H1 (cell line): ENCODE data around the gene RNF123. TPM values are rescaled to one million over a fixed set of nuclear protein-coding genes. Genes with fewer than 3 reads are reported as not detected.

ENCODE experiments used
- ASH2L ChIP-seq: fragments of 200-600, 300-600 bp; sonication (generic); IDR thresholded peaks from one replicate; pipeline ENCODE4 v1.7.1; 2017; ENCODE audit warnings: low read length
- BRCA1 ChIP-seq: IDR thresholded peaks from 2 replicates; pipeline ENCODE4 v1.6.1; 2012; ENCODE audit warnings: low read depth, low read length, improper control_type of control experiment
- EZH2 ChIP-seq: fragments of 200-600 bp; sonication (generic); IDR thresholded peaks from 2 replicates; pipeline ENCODE4 v1.7.1; 2012; ENCODE audit warnings: low read depth, mild to moderate bottlenecking, moderate library complexity, low read length, inconsistent platforms; ENCODE audit not compliant: severe bottlenecking
- GTF2F1 ChIP-seq: IDR thresholded peaks from 2 replicates; pipeline ENCODE4 v1.6.1; 2012; ENCODE audit warnings: low read depth, low read length, improper control_type of control experiment, borderline replicate concordance
- HDAC2 ChIP-seq, 2 experiments: fragments of 300-600 bp in 1 of 2; sonication (generic) in 1 of 2; IDR thresholded peaks; 2 replicates each; pipeline ENCODE4 v1.6.1; 2011 to 2012; ENCODE audit warnings: low read depth in 2 of 2, low read length in 2 of 2, mild to moderate bottlenecking in 2 of 2, moderate library complexity in 2 of 2, borderline replicate concordance in 1 of 2, inconsistent platforms in 1 of 2
- POLR2A ChIP-seq, 2 experiments: IDR thresholded peaks; 1 replicate in 1 of 2; 2 replicates in 1 of 2; pipeline ENCODE4 v1.6.1; 2011; ENCODE audit warnings: low read depth in 2 of 2, low read length in 2 of 2, mild to moderate bottlenecking in 2 of 2; ENCODE audit errors: control extremely low read depth in 1 of 2
- RBBP5 ChIP-seq: IDR thresholded peaks from 2 replicates; pipeline ENCODE4 v1.7.1; 2012; ENCODE audit warnings: low read depth, mild to moderate bottlenecking, inconsistent platforms, low read length, moderate library complexity, borderline replicate concordance
- RFX5 ChIP-seq: IDR thresholded peaks from 2 replicates; pipeline ENCODE4 v1.6.1; 2011; ENCODE audit warnings: low read depth, low read length, improper control_type of control experiment, borderline replicate concordance
- RNF2 ChIP-seq: fragments of 200-900, 300-1000 bp; sonication (generic); IDR thresholded peaks from 2 replicates; pipeline ENCODE4 v1.7.1; 2016; ENCODE audit warnings: borderline replicate concordance, low read depth, mild to moderate bottlenecking, antibody characterized with exemption, low read length; ENCODE audit not compliant: poor library complexity, severe bottlenecking; ENCODE audit errors: missing control alignments
- SAP30 ChIP-seq: fragments of 300-600 bp; sonication (generic); IDR thresholded peaks from 2 replicates; pipeline ENCODE4 v1.7.1; 2012; ENCODE audit warnings: low read length, moderate library complexity, mild to moderate bottlenecking, inconsistent platforms; ENCODE audit not compliant: insufficient read depth, insufficient replicate concordance
- SP1 ChIP-seq: IDR thresholded peaks from 2 replicates; pipeline ENCODE4 v1.6.1; 2011; ENCODE audit warnings: low read depth, low read length
- SP4 ChIP-seq: IDR thresholded peaks from 2 replicates; pipeline ENCODE4 v1.6.1; 2012; ENCODE audit warnings: low read length, inconsistent platforms
- SRF ChIP-seq: IDR thresholded peaks from 2 replicates; pipeline ENCODE4 v1.6.1; 2011; ENCODE audit warnings: mild to moderate bottlenecking, low read depth, low read length, moderate library complexity
- TAF1 ChIP-seq: IDR thresholded peaks from 2 replicates; pipeline ENCODE4 v1.6.1; 2011; ENCODE audit warnings: mild to moderate bottlenecking, low read depth, low read length
- TBP ChIP-seq: IDR thresholded peaks from 2 replicates; pipeline ENCODE4 v1.6.1; 2011; ENCODE audit warnings: low read depth, low read length, improper control_type of control experiment
- YY1 ChIP-seq: IDR thresholded peaks from 2 replicates; pipeline ENCODE4 v1.6.1; 2011; ENCODE audit warnings: low read depth, mild to moderate bottlenecking, low read length
- ZNF274 ChIP-seq: IDR thresholded peaks from 2 replicates; pipeline ENCODE4 v1.7.0; 2012; ENCODE audit warnings: low read length, borderline replicate concordance; ENCODE audit errors: extremely low read depth
- polyA plus RNA-seq, 7 experiments: library from polyadenylated mRNA; depleted of rRNA in 3 of 7; stranded (reverse) in 5 of 7; unstranded in 2 of 7; fragments of >200 nt in 5 of 7; fragments of 200-250 nt in 2 of 7; gene quantifications; 1 replicate in 5 of 7; 2 replicates in 1 of 7; 4 replicates in 1 of 7; pipeline versions ENCODE4 v1.2.1 to v1.2.3, GENCODE V29; 2011 to 2013; ENCODE audit warnings: missing spikeins in 2 of 7, mixed read lengths in 2 of 7
- total RNA-seq: library from RNA; stranded (reverse); fragmentation: NEBNext Ultra II Directional; extraction: Animal tissue kit (Norgen Biotek cat#: 25700); gene quantifications from 2 replicates; pipeline ENCODE4 v1.2.1, GENCODE V29; 2021
- TF ChIP-seq, protein P1 (sequence below), 3 experiments: IDR thresholded peaks; 1 replicate in 2 of 3; 2 replicates in 1 of 3; pipeline versions ENCODE4 v1.5.1 to v1.6.1; 2011; ENCODE audit warnings: low read length in 3 of 3, mild to moderate bottlenecking in 3 of 3, inconsistent platforms in 2 of 3, low read depth in 1 of 3, moderate library complexity in 1 of 3; ENCODE audit not compliant: insufficient read depth in 1 of 3; ENCODE audit errors: control extremely low read depth in 1 of 3
- TF ChIP-seq, protein P2 (sequence below): IDR thresholded peaks from 2 replicates; pipeline ENCODE4 v1.6.1; 2011; ENCODE audit warnings: low read depth, mild to moderate bottlenecking, low read length; ENCODE audit not compliant: insufficient read depth

Gene RNF123
- total and polyA plus RNA-seq, 2 of the 8 experiments (the other 6 are each of a cell fraction or from before 2014, with no cell fraction given): 30.5 to 57.7 TPM

- TF ChIP-seq RBBP5 (peak; percentile 1; the same call in 1 of the 2 replicates), HDAC2 (IDR thresholded peaks at IDR 0.05; ENCODE audit: borderline replicate concordance in 1 of 2, low read depth in 2 of 2, low read length in 2 of 2) (peak in 1 of 2 experiments; percentile 86; a peak in 2 of 4 replicates), GTF2F1 (no peak), TBP (peak; percentile 31; the same call in 1 of the 2 replicates), SRF (peak; percentile 71), SAP30 (no peak), EZH2 (no peak), SP1 (peak; percentile 18; the same call in 1 of the 2 replicates), YY1 (no peak), BRCA1 (no peak), RNF2 (no peak), RFX5 (no peak), ZNF274 (no peak), POLR2A (IDR thresholded peaks at IDR 0.05; ENCODE audit: control extremely low read depth in 1 of 2, low read depth in 2 of 2, low read length in 2 of 2) (peak in 1 of 2 experiments; percentile 66; a peak in 1 of 3 replicates), SP4 (0 out of 2 replicates have a peak, but pooled peaks have one; percentile 75), ASH2L (peak; percentile 88), TAF1 (peak; percentile 72)
- TF ChIP-seq, protein P1, sequence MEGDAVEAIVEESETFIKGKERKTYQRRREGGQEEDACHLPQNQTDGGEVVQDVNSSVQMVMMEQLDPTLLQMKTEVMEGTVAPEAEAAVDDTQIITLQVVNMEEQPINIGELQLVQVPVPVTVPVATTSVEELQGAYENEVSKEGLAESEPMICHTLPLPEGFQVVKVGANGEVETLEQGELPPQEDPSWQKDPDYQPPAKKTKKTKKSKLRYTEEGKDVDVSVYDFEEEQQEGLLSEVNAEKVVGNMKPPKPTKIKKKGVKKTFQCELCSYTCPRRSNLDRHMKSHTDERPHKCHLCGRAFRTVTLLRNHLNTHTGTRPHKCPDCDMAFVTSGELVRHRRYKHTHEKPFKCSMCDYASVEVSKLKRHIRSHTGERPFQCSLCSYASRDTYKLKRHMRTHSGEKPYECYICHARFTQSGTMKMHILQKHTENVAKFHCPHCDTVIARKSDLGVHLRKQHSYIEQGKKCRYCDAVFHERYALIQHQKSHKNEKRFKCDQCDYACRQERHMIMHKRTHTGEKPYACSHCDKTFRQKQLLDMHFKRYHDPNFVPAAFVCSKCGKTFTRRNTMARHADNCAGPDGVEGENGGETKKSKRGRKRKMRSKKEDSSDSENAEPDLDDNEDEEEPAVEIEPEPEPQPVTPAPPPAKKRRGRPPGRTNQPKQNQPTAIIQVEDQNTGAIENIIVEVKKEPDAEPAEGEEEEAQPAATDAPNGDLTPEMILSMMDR (IDR thresholded peaks at IDR 0.05; ENCODE audit: control extremely low read depth in 1 of 3, insufficient read depth in 1 of 3, low read depth in 1 of 3, low read length in 3 of 3): no peak
- TF ChIP-seq, protein P2, sequence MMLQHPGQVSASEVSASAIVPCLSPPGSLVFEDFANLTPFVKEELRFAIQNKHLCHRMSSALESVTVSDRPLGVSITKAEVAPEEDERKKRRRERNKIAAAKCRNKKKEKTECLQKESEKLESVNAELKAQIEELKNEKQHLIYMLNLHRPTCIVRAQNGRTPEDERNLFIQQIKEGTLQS: peak; percentile 71
Measured at GRCh38 chr3:49723628-49724551, 34.5 kb downstream of the RNF123 start, which contains the start of gene GMPPB (continued).
